GM04503 (cell line): ENCODE data around the gene ANKMY1.
A peak's percentile ranks its signal among the peaks of the same experiment; 100 is the strongest.

Experiments
- DNase-seq: peaks from one replicate; pipeline ENCODE4 v3.0.0-alpha.2; 2012; ENCODE audit warnings: low read depth

The ANKMY1 gene

DNA sequence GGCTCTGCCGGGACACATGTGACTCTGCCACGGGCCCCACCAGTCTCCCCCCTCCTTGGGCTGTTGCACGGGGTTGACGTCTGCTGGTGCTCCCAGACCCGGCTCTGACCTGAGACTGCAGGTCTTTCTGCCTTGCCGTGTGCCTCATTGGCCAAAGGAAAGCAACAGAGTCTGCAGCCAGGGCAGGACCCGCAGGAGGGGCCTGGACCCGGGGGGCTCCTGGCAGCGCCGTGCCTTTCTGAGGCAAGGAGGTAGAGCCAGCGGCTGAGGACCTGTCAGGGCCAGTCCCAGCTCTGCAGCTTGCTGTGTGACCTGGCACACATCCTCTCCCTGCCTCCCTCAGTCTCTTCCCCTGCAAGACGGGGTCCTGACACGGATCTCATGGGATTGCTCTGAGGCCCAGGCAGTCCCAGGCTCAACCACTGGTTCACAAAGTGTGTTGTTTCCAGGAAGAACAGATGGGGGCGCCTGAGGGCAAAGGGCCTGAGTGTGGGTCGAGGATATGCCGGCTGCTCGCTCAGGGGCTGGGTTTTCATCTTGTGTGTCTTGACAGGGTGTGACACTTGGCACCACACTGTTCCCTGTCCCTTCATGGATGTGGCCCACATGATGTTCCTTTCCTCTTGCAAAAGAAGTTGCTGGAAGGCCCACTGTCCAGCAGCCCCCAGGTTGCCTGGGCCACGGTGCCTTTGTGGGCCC is 37.7 kb upstream of the ANKMY1 start:
- DNase-seq = no peak

GRCh38 chr2:240594511-240595380 is 37.0 kb upstream of the ANKMY1 start:
- no peak for DNase-seq

- DNase-seq = no peak
Measured at GRCh38 chr2:240593703-240594451, 36.1 kb upstream of the ANKMY1 start.

- no peak for DNase-seq
Measured at GRCh38 chr2:240593026-240593702, 35.4 kb upstream of the ANKMY1 start.

GRCh38 chr2:240591784-240592183 is 34.0 kb upstream of the ANKMY1 start:
- no peak for DNase-seq

GRCh38 chr2:240591226-240591625 is 33.4 kb upstream of the ANKMY1 start:
- no peak for DNase-seq

- DNase-seq = no peak
Measured at GRCh38 chr2:240590681-240591111, 32.9 kb upstream of the ANKMY1 start.

DNA sequence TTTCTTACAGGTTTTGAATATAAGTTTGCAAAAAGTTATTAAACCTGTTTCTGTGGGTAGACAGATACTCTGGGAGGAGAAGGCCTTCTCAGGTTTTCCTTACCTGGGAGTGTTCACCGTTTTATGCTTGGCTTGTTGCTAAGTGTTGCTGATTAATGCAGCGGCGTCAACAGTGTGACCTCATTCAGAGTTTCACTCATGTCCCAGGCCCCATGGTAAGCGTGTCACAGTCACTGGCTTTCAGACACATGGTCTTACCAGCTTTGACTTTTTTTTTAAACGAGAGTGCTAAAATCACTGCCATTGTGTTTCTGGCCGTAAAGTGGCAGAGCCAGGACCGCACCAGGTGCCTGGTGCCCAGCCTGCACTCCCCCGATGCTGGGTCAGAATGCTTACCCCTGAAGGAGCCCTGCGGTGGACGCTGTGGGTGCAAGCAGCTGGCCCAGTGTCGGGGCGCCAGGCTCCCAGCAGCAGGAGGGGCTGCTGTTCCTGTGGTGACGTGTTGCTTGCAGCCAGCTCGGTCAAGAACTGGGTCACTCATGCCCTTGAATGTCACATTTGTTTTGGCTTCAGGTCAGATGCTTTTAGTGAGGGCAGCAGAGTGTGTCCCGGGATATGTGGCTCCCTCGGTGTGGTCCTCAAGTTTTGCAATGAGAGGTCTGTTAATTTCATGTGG is 32.2 kb upstream of the ANKMY1 start:
- DNase-seq = no peak

- no peak for DNase-seq
Measured at GRCh38 chr2:240589375-240589774, 31.6 kb upstream of the ANKMY1 start.

DNA sequence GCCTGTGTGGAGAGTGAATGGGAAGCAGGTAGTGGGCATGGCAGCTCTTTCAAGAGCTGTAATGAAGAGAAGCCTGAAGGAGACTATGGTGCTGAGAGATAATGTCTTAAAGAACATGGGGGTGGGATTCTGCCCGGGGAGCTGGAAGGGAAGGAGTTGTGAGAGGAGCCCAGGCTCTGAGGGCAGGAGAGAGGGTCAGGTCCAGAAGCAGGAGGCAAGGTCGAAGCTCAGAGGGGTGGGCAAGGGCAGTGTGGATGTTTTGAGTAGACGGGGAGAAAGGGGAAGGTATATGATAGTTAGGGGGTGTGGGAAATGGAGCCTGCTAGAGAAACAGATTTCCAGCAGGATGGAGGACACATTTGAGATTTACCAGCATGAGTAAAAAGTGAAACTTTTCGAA is 30.9 kb upstream of the ANKMY1 start:
- DNase-seq = no peak

GRCh38 chr2:240588006-240588655 is 30.3 kb upstream of the ANKMY1 start:
- DNase-seq = no peak

GRCh38 chr2:240586919-240587800 is 29.4 kb upstream of the ANKMY1 start:
- no peak for DNase-seq

- DNase-seq = peak; percentile 71
Measured at GRCh38 chr2:240586198-240586918, 28.6 kb upstream of the ANKMY1 start, which contains the start of gene CAPN10. Gene CAPN10, plus strand, starts transcription at chr2:240586734. Its CDS starts 178 bp downstream, at chr2:240586912.

- no peak for DNase-seq
Measured at GRCh38 chr2:240585681-240586197, 28.0 kb upstream of the ANKMY1 start.

- DNase-seq = no peak
Measured at GRCh38 chr2:240585101-240585500, 27.3 kb upstream of the ANKMY1 start.

GRCh38 chr2:240584486-240585031 is 26.8 kb upstream of the ANKMY1 start:
- no peak for DNase-seq

DNA sequence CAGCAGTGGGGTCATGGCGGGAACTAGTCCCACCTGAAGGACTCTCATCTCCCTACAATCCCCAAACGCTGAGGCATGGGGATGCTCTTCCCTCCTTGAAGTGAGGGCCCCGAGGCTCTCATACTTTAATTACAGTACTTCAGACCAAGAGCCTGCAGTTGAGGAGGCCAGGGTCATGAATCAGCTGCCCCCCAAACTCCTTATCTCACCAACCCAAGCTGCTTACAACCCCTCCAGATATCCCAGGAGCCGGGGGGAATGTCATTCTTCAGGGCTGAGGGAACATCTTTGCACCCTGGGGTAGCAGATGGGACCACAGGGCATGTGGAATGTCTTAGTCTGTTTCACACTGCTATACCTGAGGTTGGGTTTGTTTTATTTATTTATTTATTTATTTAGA is 26.0 kb upstream of the ANKMY1 start:
- DNase-seq = no peak

- DNase-seq = no peak
Measured at GRCh38 chr2:240582781-240583180, 25.0 kb upstream of the ANKMY1 start.

DNA sequence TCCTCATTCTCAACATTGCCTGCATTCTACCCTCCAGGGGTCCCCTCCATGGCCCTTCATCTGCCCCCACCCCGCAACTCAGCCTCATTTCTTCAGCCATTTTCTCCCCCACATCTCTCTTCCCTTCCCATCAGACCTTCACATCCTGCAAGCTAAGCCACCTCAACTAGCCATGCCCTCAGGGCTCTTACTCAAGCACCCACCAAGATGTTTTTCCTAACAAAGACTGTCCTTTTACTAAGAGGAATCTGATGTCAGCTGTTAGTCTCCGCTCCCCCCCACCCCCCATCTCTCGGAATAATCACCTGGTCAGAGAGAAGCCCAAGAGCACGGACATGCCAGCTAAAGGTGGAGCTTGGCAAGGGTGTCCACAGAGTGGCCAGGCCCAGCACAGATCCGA is 24.0 kb upstream of the ANKMY1 start:
- no peak for DNase-seq
